NT2/D1 (cell line): ENCODE data around the gene PTPRN2.

ENCODE experiments used
- YY1 ChIP-seq: IDR thresholded peaks from 2 replicates; pipeline ENCODE4 v1.6.1; 2011; ENCODE audit not compliant: insufficient read length, insufficient read depth
- ZNF274 ChIP-seq: IDR thresholded peaks from 2 replicates; pipeline ENCODE4 v1.6.1; 2011; ENCODE audit warnings: mild to moderate bottlenecking, low read depth, low read length

GRCh38 chr7:158259141-158259540 is 328.5 kb downstream of the PTPRN2 start:
- TF ChIP-seq YY1 = no peak
- TF ChIP-seq ZNF274 = no peak
